Measurements from ENCODE around the gene ATP2C2.

Gene ATP2C2

DNA sequence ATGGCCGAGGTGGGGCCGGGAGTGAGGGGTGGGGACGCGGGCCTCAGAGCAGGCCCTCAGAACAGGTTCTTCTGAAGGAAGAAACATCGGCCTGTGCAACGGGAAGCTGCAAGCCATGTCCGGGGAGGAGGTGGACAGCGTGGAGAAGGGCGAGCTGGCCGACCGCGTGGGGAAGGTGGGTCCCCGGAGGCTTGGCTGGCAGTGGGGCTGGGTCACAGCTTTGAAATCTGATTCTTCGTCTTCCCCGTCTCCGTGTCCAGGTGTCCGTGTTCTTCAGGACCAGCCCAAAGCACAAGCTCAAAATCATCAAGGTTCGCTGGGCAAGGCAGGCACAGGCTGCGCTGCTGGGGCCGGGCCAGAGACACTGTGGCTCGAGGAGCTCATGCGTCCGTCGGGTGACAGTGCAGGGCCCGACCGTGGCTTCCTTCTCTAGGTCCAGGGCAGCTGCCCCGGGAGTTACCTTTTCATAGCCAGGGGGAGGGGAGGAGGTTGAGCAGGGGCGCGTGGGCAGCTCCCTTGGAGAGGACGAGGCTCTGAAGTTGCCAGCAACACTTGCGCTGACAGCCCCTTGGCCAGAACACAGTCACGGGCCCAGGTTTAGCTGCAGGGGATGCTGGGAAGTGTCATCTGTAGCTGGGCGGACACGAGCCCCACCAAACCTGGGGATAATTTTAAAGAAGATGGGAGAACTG, 84.9 kb downstream of the ATP2C2 start:
- DNase-seq = no peak

DNA sequence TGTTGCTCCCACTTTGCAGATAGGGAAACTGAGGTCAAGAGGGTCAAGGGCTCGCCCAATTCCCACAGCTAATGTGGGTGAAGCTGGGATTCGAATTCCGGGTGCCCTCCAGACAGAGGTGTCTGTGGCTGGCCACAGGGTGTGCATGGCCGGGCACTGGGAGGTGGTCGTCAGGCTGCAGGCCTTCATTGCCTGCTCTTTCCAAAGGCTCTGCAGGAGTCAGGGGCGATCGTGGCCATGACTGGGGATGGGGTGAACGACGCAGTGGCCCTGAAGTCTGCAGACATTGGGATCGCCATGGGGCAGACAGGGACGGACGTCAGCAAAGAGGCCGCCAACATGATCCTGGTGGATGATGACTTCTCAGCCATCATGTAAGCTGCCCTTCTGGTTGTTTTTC, 86.3 kb downstream of the ATP2C2 start:
- no peak for DNase-seq

DNA sequence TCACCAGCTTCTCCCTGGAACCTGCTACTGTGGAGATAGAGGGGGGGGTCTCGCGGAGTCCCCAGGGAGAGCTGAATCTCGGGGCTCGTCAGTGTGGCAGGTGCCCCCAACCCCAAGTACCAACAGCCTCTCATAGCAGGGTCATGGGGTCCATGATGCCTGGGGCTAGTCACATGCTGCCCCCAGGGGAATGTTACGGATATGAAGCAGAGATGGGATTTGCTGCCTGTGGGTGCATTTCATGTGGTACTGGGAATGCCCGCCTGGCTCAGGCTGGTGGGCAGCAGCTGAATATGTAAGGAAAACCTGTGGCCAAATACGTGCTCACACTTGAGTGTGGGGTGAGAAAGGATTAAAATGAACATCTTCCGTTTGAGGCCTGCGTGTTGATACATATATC, 86.7 kb downstream of the ATP2C2 start:
- no peak for DNase-seq

DNA sequence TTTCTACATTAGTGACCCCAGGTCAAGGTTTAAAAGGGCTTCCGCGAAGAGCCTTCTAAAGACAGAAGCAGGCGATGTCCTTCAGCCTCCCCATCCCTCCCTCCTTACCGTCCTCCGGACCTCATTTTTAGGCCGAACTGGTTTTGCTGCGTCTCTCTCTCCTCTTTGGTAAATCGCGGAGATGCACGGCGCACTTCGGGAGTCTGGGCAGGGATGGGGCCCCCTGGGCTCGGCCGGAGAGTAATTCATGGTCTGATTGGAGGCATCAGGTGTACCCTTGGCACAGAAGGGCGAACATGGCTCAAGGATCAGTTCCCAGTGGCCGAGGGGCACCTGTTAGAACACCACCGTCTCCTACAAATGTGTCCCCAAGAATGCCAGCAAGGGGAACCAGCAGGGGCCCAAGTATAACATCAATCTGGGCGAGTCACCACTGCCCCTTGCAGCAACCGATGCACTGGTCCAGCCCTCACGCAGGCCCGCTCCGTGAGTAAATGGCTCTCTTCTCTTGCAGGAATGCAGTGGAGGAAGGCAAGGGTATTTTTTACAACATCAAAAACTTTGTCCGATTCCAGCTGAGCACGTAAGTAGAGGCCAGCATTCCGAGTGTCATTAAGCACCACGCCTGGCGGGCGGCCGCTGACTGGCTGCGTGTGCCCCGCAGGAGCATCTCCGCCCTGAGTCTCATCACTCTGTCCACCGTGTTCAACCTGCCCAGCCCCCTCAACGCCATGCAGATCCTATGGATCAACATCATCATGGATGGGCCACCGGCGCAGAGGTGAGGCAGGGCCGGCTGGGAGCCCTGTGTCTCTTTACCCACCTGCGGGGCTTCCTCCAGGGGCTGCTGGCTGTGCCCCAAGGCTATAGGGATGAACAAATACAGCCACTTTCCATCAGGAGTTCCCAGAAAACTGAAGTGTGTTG, 90.5 kb downstream of the ATP2C2 start:
- no peak for DNase-seq

DNA sequence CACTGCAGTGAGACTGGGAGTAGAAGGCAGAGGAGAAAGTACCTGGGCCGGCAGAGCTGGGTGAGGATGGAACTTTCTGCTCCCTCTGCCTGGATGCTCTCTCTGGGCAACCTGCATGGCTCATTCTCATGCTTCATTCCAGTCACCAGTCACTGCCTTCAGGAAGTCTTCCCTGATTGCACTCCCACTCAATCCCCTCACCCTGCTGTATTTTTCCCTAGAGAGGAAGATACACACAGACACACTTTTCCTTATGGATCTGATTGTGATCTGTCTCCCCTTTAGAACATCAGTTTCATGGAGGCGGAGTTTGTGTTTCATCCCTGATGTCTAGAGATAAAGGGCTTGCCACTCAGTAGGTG, 91.2 kb downstream of the ATP2C2 start:
- no peak for DNase-seq

DNA sequence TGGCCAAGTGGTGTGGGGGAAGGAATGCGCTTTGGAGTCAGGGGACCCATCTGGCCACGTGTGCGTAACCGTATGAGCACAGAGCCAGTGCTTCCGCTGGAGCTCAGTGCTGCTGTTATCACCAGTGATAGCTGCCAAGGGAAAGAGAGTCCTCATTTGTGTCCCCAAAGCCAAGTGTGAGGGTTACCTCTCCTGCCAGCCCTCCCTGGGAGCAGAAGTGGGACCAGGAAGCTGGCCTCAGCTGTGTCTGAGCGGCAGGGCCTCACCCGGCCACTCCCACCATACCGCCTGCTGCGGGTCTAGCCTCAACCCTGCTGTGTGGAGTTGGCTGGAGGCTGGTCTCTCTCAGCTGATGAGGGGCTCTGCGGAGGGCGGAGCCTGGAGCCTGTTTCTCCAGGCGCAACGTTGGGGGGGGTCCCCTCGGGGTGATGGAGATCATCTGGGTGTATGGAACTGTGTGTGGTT, 91.6 kb downstream of the ATP2C2 start:
- DNase-seq = no peak

DNA sequence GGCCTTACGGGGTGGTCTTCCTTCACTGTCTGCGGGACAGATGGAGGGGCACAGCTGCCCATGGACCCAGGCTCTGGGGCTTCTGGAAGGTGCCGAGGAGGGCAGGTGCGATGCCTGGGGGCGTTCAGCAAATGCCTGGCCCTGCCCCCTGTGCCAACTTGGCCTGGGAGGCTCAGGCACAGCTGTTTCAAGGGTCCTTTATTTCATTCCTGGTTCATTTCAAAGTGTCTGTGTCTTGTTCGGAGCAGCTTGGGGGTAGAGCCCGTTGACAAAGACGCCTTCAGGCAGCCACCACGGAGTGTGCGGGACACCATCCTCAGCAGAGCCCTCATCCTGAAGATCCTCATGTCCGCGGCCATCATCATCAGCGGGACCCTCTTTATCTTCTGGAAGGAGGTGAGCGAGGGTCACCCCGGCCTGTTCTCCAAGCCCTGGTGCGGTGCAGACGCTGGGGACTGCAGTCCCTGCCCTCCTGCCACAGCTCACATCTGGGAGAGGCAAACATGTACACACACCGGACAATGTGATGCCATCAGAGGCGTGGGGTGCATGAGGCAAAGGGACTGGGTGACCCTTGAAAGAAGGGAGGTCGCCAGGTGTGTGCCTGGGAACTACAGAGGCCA, 92.2 kb downstream of the ATP2C2 start:
- no peak for DNase-seq

DNA sequence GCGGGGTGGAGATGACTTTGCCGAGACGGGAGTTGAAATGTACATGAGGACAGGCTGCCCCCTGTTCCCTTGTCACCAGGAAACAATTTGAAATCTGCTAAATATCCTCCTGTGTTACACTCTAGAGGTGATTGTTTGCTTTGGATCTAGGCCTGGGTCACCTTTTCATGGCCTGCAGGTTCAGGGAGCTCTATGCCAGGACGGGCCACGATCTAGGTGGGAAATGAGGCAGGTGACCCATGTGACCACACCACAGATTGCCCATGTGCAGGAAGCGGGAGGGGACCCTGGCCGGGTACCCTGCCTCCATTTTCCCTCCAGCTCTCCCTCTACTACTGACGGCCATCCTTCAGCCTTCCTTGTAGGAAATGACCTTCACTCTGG, 92.7 kb downstream of the ATP2C2 start:
- no peak for DNase-seq

DNA sequence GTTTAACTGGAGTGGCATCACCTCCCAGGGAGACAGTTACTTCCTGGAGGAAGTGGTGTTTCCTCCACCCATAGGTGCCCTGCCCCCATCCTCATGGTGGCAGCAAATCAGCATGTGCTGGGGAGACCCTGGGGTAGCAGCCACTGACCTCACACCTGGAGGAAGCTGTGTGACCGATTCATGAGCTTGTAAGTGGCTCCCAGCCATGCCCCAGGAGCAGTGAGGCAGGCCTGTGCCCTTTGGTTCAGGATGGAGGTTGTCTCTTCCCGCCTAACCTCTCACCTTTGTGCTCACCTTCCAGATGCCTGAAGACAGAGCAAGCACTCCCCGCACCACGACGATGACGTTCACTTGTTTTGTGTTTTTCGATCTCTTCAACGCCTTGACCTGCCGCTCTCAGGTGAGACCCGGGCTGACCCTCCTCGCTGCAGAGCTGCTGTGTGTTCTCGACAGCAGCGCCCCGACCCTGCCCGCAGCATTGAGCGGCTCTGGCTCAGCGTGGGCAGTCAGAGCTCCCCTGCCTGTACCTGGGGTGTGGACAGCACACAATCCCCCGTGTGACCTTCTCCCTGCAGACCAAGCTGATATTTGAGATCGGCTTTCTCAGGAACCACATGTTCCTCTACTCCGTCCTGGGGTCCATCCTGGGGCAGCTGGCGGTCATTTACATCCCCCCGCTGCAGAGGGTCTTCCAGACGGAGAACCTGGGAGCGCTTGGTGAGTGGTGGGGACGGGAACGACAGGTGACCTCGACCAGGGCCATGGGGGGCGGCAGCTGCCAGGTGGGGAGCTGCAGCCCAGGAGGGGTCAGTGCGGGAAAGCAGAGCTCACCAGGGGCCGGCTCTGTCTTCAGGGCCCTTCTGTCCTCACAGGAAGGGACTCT, 93.3 kb downstream of the ATP2C2 start:
- no peak for DNase-seq

DNA sequence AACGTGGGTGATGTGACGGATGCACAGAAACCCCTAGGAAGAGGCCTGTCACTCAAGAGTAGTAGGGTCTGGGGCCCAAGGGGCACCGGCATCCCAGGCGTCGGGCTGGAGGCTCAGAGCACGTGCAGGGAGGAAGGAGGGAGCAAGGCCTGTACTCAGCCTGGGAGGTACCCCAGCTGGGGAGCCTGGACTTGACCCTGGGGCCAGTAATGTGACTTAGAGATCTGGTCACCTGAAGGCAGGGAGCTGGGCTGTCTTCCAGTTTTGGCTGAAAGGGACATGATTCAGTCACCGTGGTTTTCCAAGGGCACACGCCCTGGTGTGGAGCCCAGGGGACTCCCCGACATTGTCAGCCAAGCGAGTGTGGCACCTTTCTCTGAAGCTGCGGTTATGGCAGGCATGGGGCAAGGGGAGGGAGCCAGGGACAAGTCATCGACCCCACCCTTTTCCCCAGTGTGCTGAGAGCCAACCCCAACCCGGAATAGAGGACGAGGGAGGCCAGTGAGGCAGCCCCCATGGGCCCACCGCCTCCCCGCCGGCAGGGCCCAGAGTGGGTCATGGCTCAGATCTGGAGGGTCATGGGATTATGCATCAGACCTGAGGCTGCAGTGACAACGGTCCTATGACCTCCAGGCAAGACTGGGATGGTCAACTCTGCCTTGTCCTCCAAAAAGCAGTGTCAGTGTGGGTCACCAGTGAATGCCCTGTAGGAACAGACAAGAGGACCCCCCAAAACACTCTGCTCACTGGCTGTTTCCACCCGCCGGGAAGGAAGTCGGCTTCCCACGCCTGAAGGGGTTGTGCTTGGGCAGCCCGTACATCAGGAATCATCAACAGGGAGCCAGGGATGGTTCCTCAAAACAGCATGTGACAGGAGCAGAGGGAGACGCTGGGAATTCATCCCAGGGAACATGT, 94.2 kb downstream of the ATP2C2 start:
- DNase-seq = no peak

DNA sequence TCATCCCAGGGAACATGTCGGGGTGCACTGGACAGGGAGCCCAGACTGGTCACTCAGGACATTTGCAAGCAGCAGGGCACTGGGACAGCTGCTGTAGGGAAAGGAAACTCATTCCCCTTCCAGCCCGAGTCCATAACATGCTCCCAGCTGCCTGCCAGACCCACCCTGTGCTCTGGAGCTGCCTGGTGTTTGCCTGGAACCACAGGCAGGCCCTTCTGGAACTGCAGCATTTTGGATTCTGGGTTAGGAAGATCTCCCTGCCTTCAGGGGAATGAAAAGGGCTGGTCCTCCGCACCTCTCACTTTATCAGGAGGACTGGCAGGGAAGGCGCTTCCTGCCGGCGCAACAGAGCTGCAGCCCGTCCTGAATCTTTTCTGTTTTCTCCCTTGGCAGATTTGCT, 94.9 kb downstream of the ATP2C2 start:
- DNase-seq = no peak

DNA sequence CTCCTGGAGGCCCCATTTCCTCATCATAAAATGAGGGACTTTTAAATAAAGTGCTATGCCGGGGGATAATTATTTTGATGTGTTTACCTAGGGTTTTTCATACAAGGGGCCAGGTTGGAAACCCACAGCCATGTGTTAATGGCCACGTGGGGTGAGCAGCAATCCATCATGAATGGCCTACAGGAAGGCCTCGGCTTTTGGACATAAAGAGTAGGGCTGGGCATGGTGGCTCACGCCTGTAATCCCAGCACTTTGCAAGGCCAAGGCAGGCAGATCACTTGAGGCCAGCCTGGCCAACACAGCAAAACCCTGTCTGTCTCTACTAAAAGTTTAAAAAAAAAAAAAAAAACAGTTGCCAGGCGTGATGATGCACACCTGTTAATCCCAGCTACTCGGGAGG, 95.8 kb downstream of the ATP2C2 start:
- DNase-seq = no peak

DNA sequence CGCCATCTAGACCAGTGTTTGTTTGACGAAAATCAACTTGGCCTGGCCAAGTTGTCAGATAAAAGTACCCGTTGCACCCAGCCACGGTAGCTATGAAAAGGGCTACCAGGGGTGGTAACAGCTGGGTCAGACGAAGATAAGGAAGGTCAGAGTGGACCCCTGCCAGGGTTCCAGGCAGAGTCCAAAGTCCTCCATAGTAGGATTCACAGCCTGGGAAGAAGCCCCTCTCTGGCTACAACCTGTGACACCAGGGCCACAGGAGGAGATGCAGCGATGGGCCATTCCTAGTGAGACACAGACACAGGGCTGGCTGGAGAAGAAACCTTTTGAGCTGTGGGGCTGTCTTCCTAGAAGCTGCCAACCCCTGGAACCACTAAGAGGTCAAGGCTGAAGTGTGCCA, 96.8 kb downstream of the ATP2C2 start:
- DNase-seq = no peak

DNA sequence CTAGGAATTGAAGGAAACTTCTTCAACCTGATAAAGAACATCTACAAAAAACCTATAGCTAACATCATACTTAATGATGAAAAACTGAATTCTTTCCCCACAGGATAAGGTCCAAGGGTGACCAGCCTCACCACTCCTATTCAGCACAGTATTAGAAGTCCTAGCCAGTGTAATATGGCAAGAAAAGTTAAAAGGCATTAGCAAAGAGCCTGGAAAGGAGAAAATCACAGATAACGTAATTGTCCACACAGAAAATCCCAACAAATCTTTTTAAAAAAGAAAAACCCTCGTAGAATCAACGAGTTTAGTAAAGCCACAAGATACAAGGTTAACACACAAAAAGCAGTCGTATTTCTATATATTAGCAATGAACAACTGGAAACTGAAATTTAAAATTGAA, 98.4 kb downstream of the ATP2C2 start:
- DNase-seq = no peak

DNA sequence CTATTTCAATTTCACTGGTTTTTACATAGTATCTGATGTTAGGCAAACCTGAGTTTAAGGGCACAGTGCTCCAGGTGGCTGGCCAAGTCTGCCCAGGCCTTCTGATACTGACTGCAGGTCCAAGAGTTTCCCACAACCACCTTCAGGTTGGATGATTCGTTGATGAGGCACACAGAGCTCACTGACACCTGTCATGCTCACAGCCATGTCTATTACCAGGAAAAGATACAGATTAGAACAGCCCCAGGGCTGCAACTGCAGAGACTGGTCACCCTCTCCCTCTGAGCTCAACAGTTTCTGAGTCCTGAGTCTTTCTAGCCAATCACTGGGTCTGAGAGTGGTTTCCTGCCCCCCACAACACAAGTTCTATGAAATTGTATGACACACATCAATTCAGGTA, 98.9 kb downstream of the ATP2C2 start:
- DNase-seq = no peak

DNA sequence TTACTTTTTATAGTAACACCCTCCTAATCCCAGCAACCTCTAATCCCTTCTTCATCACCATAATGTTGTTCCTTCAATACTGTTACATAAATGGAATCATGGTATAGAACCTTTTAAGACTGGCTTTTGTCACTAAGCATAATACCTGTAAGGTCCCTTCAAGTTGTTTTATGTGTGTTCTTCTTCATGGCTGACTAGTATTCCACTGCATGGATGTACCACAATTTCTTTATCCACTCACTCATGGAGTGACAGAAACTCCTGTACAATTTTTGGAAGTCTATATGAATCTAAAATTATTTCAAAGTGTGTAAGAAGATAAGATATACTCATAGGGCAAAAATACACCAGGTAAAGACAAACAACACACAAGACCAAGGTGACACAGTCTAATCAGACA, 99.4 kb downstream of the ATP2C2 start:
- no peak for DNase-seq

DNA sequence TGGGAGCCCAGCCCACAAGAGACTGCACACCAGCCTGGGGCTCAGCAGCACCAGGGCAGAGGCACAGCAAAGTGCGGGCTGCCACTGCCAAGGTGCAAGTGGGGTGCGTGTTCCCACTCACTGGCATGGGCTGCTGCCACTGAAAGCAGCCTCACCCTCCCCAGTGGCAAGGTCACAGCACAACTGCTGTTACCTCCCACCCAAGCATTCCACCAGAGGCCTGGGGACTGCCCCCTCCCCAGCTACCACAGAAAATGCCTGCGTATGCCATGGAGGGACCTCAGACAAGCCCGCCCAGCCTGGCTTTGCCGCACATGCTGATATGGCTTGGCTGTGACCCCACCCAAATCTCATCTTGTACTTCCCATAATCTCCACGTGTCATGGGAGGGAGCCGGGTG, 103.0 kb downstream of the ATP2C2 start:
- DNase-seq = no peak

DNA sequence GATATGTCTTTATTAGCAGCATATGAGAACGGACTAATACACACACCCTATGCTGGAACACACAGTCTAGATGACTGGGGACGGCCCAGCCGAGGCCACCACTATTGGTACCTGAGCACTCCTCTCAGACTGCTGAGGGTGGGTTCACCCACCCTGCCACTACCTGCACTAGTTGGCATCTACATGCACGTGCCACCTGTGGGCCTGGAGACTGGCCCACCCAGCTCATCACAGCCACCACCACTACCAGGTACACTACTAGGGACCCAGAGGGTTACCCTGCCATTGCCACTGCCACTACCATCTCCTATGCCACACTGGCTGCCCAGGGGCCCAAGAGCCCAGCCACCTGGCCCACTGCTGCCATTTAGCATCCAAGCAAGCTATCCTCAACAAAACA, 103.6 kb downstream of the ATP2C2 start:
- DNase-seq = no peak

DNA sequence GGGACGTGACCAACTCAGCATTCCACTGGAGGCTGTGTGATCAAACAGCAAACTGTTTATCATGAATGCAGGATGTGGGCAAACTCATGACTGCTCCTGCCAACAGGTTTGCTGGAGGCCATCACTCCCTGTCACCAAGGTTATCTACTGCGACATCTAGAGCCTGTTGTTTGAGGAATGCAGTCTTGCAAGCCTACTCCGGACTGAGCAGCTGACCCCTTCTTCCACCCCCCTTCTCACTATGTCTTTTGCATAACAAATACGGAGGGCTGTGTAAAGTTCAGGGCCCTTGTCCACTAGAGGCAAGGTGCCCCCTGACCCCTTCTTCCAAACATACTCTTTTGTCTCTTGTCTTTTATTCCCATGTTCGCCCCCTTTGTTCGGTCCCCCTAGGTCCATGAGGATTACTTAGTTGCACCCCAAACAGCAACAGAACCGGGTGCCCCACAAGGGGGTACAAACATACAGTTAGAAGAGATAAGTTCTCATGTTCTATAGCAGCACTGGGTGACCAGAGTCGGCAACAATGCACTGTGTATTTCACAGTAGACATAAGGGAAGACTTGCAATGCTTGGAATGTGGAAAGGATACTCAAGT, 107.4 kb downstream of the ATP2C2 start:
- DNase-seq = no peak

DNA sequence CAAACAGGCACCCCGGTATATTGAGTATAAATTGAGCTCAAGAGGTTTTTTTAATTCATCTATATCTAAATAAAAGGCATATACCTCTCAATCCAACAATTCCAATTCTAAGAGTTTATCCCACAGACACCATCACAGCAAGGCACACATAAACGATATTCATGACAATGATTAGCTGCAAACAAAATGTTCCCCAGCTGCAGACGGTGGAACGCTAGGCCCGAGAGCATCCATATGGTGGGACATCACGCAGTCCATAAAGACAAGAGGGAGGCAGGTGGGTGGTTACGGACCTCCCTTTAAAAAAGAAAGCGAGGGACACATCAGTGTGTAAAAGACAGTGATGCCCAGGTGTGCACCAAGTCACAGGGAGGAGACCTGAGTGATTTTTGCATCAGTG, 108.1 kb downstream of the ATP2C2 start:
- no peak for DNase-seq

DNA sequence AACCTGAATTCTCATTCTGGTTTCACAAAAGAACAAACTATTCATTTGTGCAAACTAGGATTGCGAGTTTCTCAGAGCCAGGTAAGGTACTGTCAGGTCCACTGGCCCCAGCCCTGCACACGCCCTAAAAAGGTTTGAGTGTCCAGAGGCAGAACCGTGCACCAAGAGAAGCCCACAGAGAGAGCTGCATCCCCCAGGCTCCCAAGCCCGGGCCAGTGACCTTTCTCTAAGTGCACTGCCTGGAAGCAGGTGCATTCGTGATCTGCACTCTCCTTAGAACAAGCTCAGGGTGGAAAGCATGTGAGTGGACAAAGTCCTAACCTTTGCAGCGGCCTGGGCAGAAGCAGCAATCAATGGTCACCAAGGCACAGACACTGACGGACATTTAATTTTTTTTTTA, 109.3 kb downstream of the ATP2C2 start:
- DNase-seq = no peak

Data from NCI-H1092 treated with DMSO at 0.1 percent for 48 hours (cell line).